GM18909 (cell line): Measurements from ENCODE around the gene SSR1.
"Not testable (repeated sequence)": the region's sequence is repeated elsewhere in the genome, so short reads cannot be mapped to it uniquely, and the experiment has no call there.

Experiments used
- ATAC-seq: cut with Tn5 transposase; IDR thresholded peaks from one replicate; pipeline ENCODE4 v1.9.1; 2021; ENCODE audit warnings: mild to moderate bottlenecking; ENCODE audit not compliant: unreplicated experiment, poor library complexity

Gene SSR1

GRCh38 chr6:7321866-7322265, 8.9 kb upstream of the SSR1 start:
- ATAC-seq, result not testable (repeated sequence)

GRCh38 chr6:7319406-7319805, 6.4 kb upstream of the SSR1 start:
- not testable (repeated sequence) for ATAC-seq

- ATAC-seq, result no peak
Measured at GRCh38 chr6:7317538-7317937, 4.5 kb upstream of the SSR1 start.

GRCh38 chr6:7316658-7317533, 3.9 kb upstream of the SSR1 start:
- no peak for ATAC-seq

DNA sequence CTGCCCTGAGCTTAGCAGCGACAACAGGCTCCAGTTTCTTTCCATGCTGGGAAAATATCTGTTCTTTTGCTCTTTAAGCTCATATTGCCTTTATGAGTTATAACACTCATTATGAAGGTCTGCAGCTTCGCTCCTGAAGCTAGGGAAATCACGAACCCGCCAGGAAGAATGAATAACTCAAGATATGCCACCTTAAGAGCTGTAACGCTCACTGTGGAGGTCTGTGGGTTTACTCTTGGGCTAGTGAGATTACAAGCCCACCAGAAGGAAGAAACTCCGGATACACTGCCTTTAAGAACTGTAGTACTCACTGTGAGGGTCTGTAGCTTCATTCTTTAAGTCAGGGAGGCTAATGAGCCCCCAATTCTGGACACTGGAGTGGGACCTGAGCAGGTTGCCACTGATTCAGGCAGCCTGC, 3.0 kb upstream of the SSR1 start:
- no peak for ATAC-seq

DNA sequence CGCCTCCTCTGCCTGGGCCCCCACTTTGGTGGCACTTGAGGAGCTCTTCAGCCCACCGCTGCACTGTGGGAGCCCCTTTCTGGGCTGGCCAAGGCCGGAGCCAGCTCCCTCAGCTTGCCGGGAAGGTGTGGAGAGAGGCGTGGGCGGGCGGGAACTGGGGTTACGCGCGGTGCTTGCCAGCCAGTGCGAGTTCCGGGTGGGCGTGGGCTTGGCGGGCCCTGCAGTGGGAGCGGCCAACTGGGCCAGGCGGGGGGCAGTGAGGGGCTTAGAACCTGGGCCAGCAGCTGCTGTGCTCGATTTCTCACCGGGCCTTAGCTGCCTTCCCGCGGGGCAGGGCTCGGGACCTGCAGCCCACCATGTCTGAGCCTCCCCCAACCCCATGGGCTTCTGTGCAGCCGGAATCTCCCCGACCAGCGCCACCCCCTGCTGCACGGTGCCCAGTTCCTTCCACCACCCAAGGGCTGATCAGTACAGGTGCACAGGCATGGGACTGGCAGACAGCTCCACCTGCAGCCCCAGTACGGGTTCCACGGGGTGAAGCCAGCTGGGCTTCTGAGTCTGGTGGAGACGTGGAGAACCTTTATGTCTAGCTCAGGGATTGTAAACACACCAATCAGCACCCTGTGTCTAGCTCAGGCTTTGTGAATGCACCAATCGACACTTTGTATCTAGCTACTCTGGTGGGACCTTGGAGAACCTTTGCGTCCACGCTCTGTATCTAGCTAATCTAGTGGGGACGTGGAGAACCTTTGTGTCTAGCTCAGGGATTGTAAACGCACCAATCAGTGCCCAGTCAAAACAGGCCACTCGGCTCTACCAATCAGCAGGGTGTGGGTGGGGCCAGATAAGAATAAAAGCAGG, 2.3 kb upstream of the SSR1 start:
- not testable (repeated sequence) for ATAC-seq

DNA sequence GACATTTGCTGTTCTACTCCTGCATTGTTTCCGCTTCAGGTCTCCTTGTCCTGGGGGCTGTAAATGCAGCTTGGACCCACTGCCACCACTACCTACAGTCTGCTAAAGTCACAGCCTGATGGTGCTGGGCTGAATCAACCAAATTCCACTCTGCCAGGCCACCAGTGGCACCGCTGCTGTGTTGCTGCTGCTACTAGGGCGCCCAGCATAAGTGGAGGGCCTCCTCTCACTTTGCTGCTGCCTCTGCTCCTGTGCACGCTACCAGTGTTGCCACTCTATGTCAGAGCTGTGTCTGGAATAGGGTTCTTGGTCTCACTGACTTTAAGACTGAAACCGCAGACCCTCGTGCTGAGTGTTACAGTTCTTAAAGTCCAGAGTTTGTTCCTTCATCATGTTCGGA, 1.4 kb upstream of the SSR1 start:
- no peak for ATAC-seq

DNA sequence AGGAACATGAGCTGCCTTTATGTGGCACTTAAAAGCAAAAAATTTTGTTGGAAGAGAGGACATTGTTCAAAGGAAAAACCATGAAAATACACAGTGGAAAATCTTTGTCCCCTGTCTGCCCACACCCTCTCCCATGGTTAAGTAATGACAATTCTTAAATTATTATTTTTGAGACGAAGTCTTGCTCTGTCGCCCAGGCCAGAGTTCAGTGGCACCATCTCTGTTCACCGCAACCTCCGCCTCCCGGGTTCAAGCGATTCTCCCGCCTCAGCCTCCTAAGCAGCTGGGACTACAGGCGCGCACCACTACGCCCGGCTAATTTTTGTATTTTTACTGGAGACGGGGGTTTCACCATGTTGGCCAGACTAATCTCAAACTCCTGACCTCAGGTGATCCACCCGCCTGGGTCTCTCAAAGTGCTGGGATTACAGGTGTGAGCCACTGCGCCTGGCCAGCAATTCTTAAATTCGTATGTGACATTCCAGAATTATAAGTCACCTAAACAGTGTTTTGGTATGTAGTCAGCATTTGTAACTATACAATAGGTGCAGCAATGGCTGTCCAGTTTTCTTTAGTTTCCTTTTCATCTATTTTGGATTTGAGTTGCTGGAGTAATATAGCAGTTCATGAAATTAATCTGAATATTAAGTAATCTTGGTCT, 636 bp upstream of the SSR1 start:
- ATAC-seq, result no peak

DNA sequence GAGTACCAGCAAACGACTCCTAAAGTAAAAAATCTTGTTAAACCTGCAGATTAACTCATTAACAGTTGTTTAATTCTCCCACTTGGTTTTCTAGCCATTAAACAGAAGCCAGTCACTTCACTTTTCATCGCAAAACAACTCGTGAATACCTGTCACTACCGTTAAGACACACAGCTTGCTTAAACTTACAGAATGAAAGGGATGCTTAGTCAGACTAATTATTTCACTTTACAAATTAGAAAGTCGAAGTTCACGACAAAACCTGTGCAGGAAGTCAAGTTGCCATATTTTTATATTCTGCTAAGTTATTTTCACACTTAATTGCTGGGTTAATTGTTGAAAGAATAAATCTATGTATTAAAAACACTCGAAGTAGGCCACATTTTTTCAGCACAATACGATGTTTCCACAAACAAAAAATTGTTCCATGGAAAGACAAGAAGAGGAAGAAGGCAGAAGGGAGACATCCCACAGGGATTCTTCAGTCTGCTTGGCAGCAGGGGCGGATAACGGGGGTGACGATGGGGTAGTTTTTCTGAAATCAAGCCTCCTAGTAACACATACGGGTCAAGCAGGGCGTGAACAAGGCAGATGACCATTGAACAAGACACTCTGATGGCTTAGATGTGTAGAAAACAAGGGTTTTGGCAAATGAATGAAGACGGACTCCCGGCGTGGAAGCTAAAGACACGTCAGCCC, 933 bp downstream of the SSR1 start:
- peak; percentile 1 for ATAC-seq

GRCh38 chr6:7311176-7311575, 1.8 kb downstream of the SSR1 start:
- ATAC-seq, result no peak

- ATAC-seq, result no peak
Measured at GRCh38 chr6:7309050-7309449, 3.9 kb downstream of the SSR1 start.

DNA sequence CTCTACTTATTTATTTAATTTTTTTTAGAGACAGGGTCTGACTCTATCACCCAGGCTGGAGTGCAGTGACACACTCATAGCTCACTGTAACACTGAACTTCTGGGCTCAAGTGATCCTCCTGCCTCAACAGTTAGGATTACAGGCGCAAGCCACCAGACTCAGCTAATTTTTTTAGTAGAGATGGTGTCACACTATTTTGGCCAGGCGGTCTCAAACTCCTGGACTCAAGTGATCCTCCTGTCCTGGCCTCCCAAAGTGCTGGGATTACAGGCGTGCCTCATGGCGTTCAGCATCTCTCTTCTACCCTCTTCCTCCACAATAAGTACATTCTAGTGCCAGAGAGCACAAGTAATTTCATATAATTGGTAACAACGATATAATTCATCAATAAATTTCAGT, 5.5 kb downstream of the SSR1 start:
- no peak for ATAC-seq

DNA sequence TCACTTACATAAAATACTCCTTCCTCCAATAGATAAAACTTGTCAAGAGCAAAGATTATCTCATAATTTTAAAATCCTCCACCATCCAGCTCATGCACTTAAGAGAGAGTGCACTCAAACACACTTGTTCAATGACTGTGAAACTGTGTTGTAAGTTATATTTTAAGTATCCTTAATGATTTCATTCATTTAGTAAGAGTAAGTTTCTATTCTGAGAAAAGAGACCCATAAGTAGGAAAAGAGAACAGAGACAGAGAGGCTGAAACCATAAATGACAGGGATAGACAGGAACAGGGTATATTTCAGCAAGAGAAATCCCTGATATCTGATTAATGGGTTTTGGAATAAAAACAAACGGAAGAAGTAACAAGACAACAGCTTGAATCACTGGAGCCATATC, 8.2 kb downstream of the SSR1 start:
- ATAC-seq, result no peak

DNA sequence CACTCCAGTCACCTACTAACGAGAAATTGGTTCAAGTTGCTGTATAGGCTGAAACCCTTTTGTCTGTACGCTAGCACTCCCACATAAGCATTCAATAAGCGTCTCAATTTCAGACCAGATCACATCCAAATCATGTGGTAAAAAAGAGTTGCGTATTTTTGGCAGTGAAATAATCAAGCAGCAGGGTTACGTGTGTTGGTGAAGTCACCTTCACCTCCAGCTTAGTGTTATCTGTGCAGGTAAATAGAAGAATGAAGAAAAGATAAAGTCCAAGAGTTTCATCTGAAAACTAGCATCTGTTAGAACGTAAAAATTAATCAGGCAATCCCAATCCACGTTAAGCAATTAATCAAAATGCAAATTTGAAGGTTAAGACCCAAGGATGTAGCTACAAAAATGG, 11.3 kb downstream of the SSR1 start:
- ATAC-seq, result no peak

DNA sequence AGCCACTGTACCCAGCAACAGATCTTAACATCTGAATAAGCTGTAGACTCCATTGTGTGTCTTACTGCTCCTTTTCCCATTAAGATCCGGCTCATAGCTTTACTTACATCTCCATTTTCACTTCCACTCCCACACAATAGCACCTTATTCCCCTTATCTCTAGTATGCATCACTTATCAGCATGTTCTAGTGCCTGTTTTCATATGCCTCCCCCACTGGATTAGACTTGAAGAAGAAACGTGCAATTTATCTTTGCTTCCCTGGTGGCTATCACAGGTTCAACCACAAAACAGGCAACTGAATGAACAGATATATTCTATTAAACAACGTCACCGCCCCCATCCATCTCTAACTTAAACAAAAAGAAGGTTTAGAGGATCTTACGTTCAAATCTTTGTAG, 12.1 kb downstream of the SSR1 start:
- no peak for ATAC-seq

GRCh38 chr6:7298113-7298512, 14.9 kb downstream of the SSR1 start:
- no peak for ATAC-seq

GRCh38 chr6:7296602-7297001, 16.4 kb downstream of the SSR1 start:
- ATAC-seq, result no peak

DNA sequence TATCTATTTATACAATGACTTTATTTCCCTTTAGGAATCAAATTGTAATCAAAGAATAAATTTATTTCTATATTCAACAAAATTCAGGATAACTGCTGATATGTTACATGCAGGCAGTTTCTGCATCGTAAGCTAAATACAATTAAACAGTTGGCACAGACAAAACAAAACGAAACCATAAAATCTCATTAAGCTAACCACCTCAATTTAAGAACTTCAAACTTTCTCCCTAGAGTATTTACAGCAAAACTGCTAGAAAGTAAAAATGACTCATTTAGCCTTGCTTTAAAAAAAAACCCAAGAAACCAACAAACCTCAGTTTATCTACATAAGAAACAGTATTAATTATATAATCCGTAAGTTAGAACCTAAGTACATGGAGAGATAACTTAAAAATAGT, 17.1 kb downstream of the SSR1 start:
- ATAC-seq, result no peak

GRCh38 chr6:7292596-7293255, 20.3 kb downstream of the SSR1 start:
- ATAC-seq, result no peak

- ATAC-seq, result no peak
Measured at GRCh38 chr6:7290079-7290478, 22.9 kb downstream of the SSR1 start.
